ENCODE results near the gene SNCB.

DNA sequence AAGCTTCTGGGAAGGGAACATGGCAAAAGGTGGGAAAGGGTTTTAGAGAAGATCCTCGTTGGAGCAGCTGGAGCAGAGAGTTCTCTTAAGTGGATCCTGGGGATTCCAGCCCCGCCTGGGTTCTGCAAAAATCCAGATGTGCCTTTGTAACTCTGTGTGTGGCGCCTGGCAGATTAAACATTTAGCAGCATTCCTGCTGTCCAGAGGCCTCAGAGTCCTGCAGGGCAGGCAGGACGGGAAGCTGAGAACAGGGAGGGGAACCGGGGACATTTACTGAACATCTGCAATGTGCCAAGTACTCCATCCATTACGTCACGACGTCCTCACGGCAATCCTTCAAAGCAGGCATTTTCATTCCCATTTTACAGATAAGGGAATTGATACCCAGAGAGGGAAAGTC lies 6.1 kb upstream of the SNCB start:
- TF ChIP-seq CTCF (IDR thresholded peaks at IDR 0.05; ENCODE audit: low read length) (no peak), EZH2 (optimal IDR thresholded peaks at IDR 0.05; ENCODE audit: low read depth, low read length) (no peak), EZH2phosphoT487 (IDR thresholded peaks at IDR 0.05; ENCODE audit: low read length) (no peak)

Measured in MM.1S (cell line).